K562 (cell line): ENCODE measurements around the gene MAPK1IP1L. TPM values are rescaled to one million over a fixed set of nuclear protein-coding genes. Genes with fewer than 3 reads are reported as not detected.

ENCODE experiments used
- BRF2 ChIP-seq: IDR thresholded peaks from 3 replicates; pipeline ENCODE4 v1.6.1; 2011; ENCODE audit warnings: borderline replicate concordance, mild to moderate bottlenecking; ENCODE audit not compliant: insufficient read length, insufficient read depth
- EWSR1 ChIP-seq: fragments of 450-650 bp; IDR thresholded peaks from 2 replicates; pipeline ENCODE4 v1.6.1; 2018; ENCODE audit warnings: borderline replicate concordance, mild to moderate bottlenecking, low read depth, moderate library complexity; ENCODE audit not compliant: partially characterized antibody
- GTF3C2 ChIP-seq: IDR thresholded peaks from 3 replicates; pipeline ENCODE4 v1.6.1; 2011; ENCODE audit warnings: borderline replicate concordance, mild to moderate bottlenecking, moderate library complexity; ENCODE audit not compliant: insufficient read length; ENCODE audit errors: extremely low read depth
- JUNB ChIP-seq: fragments of 450-650 bp; formaldehyde crosslinking; conservative IDR thresholded peaks from 2 replicates; pipeline ENCODE4 v1.4.0; 2020; ENCODE audit warnings: mild to moderate bottlenecking
- JUND ChIP-seq, 2 experiments: IDR thresholded peaks; 2 replicates in 1 of 2; 3 replicates in 1 of 2; pipeline ENCODE4 v1.6.1; 2011; ENCODE audit warnings: borderline replicate concordance in 2 of 2, low read depth in 2 of 2, low read length in 2 of 2, improper control_type of control experiment in 1 of 2, missing biosample characterization in 1 of 2, missing genetic modification characterization in 1 of 2, missing genetic modification reagents in 1 of 2
- MYBL2 ChIP-seq, 2 experiments: fragments of 450-650 bp in 1 of 2; sonication (generic) in 1 of 2; formaldehyde crosslinking in 1 of 2; IDR thresholded peaks; 2 replicates each; pipeline versions ENCODE4 v1.6.1 to v1.8.1; 2017 to 2022; ENCODE audit warnings: borderline replicate concordance in 1 of 2, inconsistent platforms in 1 of 2, low read depth in 1 of 2, mild to moderate bottlenecking in 1 of 2, missing genetic modification reagents in 1 of 2, moderate library complexity in 1 of 2
- NR1H2 ChIP-seq: sonication (generic); formaldehyde crosslinking; IDR thresholded peaks from 2 replicates; pipeline ENCODE4 v1.4.0; 2020; ENCODE audit warnings: mild to moderate bottlenecking, missing genetic modification reagents
- NRF1 ChIP-seq, 2 experiments: fragments of 450-650 bp; IDR thresholded peaks in 1 of 2; conservative IDR thresholded peaks in 1 of 2; 2 replicates each; pipeline ENCODE4 v1.6.1; 2014; ENCODE audit warnings: mild to moderate bottlenecking in 2 of 2
- PML ChIP-seq: IDR thresholded peaks from 2 replicates; pipeline ENCODE4 v1.6.1; 2012; ENCODE audit warnings: low read length, inconsistent platforms
- SRSF1 ChIP-seq: fragments of 200-400 bp; formaldehyde crosslinking; IDR thresholded peaks from 2 replicates; pipeline ENCODE4 v1.6.1; 2017; ENCODE audit warnings: mild to moderate bottlenecking, low read depth, low read length, moderate library complexity
- STAT6 ChIP-seq: sonication (generic); formaldehyde crosslinking; IDR thresholded peaks from 2 replicates; pipeline ENCODE4 v1.8.1; 2023; ENCODE audit warnings: mild to moderate bottlenecking, missing genetic modification reagents
- ZC3H11A ChIP-seq: IDR thresholded peaks from 2 replicates; pipeline ENCODE4 v1.6.1; 2012; ENCODE audit warnings: low read depth, low read length, improper control_type of control experiment
- ZFPM2 ChIP-seq: fragments of 250-450 bp; sonication (Bioruptor Pico); IDR thresholded peaks from 2 replicates; pipeline ENCODE4 v1.5.1; 2022; ENCODE audit warnings: mild to moderate bottlenecking
- ZNF121 ChIP-seq: sonication (generic); formaldehyde crosslinking; conservative IDR thresholded peaks from 2 replicates; pipeline ENCODE4 v1.8.0; 2022; ENCODE audit warnings: missing genetic modification reagents
- ZNF217 ChIP-seq: sonication (generic); formaldehyde crosslinking; IDR thresholded peaks from 2 replicates; pipeline ENCODE4 v1.8.0; 2022; ENCODE audit warnings: mild to moderate bottlenecking, missing genetic modification reagents
- ZNF518B ChIP-seq: fragments of 250-450 bp; sonication (Bioruptor Pico); IDR thresholded peaks from 2 replicates; pipeline ENCODE4 v1.5.0; 2021; ENCODE audit warnings: mild to moderate bottlenecking, moderate library complexity
- polyA plus RNA-seq, 8 experiments: library from polyadenylated mRNA; depleted of rRNA in 4 of 8; stranded (reverse) in 5 of 8; unstranded in 3 of 8; fragments of >200 nt; fragmentation: Nextera tagmentation in 2 of 8; fragmentation: Illumina TruSeq in 1 of 8; extraction: Ambion mirVana in 2 of 8; extraction: Trizol in 1 of 8; gene quantifications; 2 replicates each; pipeline versions ENCODE4 v1.2.1 to v1.2.3, GENCODE V29; 2011 to 2014; ENCODE audit warnings: inconsistent platforms in 1 of 8, missing spikeins in 1 of 8
- total RNA-seq, 7 experiments: library from RNA; depleted of rRNA in 6 of 7; stranded (reverse); fragments of >200 nt in 6 of 7; fragmentation: Illumina TruSeq in 2 of 7; extraction: Trizol in 2 of 7; gene quantifications; 2 replicates each; pipeline versions ENCODE4 v1.2.1 to v1.2.3, GENCODE V29; 2011 to 2021; ENCODE audit warnings: low replicate concordance in 1 of 7

Gene MAPK1IP1L
- total and polyA plus RNA-seq, 9 of the 15 experiments (the other 6 are each of a cell fraction or from before 2014, with no cell fraction given), result 32.7 to 99.4 (median 49.8) TPM

GRCh38 chr14:55103005-55103640 is 51.7 kb downstream of the MAPK1IP1L start (continued):
- TF ChIP-seq ZNF518B (CRISPR knock-in tag) (no peak), JUNB (no peak), GTF3C2 (no peak), ZFPM2 (CRISPR knock-in tag) (no peak), SRSF1 (no peak), JUND (IDR thresholded peaks at IDR 0.05; ENCODE audit: borderline replicate concordance, low read depth, low read length) (peak; percentile 96), JUND (tag; IDR thresholded peaks at IDR 0.05; ENCODE audit: borderline replicate concordance, low read depth, low read length) (peak; percentile 90; the same call in 2 of the 3 replicates), NR1H2 (CRISPR knock-in tag) (no peak), NRF1 (conservative IDR thresholded peaks at IDR 0.05 in 1 of 2, IDR thresholded peaks at IDR 0.05 in 1 of 2) (peak; percentile 53 to 66), ZC3H11A (no peak), STAT6 (CRISPR knock-in tag) (no peak), ZNF217 (CRISPR knock-in tag) (no peak), BRF2 (no peak), MYBL2 (IDR thresholded peaks at IDR 0.05; ENCODE audit: low read depth) (peak; percentile 31; the same call in 1 of the 2 replicates), MYBL2 (CRISPR knock-in tag; IDR thresholded peaks at IDR 0.05; ENCODE audit: borderline replicate concordance) (no peak), ZNF121 (CRISPR knock-in tag) (no peak), EWSR1 (no peak), PML (no peak)
